ENCODE measurements around the gene LAPTM5.

GRCh38 chr1:30702823-30703222 is 54.8 kb downstream of the LAPTM5 start:
- TF ChIP-seq EP300 (IDR thresholded peaks at IDR 0.05) (no peak), POLR2A (IDR thresholded peaks at IDR 0.05) (no peak)
- TF ChIP-seq, protein P1, sequence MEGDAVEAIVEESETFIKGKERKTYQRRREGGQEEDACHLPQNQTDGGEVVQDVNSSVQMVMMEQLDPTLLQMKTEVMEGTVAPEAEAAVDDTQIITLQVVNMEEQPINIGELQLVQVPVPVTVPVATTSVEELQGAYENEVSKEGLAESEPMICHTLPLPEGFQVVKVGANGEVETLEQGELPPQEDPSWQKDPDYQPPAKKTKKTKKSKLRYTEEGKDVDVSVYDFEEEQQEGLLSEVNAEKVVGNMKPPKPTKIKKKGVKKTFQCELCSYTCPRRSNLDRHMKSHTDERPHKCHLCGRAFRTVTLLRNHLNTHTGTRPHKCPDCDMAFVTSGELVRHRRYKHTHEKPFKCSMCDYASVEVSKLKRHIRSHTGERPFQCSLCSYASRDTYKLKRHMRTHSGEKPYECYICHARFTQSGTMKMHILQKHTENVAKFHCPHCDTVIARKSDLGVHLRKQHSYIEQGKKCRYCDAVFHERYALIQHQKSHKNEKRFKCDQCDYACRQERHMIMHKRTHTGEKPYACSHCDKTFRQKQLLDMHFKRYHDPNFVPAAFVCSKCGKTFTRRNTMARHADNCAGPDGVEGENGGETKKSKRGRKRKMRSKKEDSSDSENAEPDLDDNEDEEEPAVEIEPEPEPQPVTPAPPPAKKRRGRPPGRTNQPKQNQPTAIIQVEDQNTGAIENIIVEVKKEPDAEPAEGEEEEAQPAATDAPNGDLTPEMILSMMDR (IDR thresholded peaks at IDR 0.05) = no peak
